ENCODE measurements around the gene MRFAP1L1.

- TF ChIP-seq CTCF (IDR thresholded peaks at IDR 0.05; ENCODE audit: low read depth, low read length, poor library complexity, severe bottlenecking) (no peak), EZH2phosphoT487 (IDR thresholded peaks at IDR 0.05; ENCODE audit: borderline replicate concordance, low read length) (no peak)
Measured at GRCh38 chr4:6716958-6717655, 7.4 kb upstream of the MRFAP1L1 start.

All from DOHH2 (cell line).